ENCODE results near the gene CRADD.

The CRADD gene

GRCh38 chr12:93818488-93819049 is 141.4 kb downstream of the CRADD start:
- Histone ChIP-seq H3K27ac (ENCODE audit: low read depth, low read length) (no peak overlapping the region), H3K36me3 (ENCODE audit: insufficient read depth, low read length) (no peaks in the 10 kb centered on the region), H3K4me3 (ENCODE audit: low read length) (no peak overlapping the region), H3K4me1 (ENCODE audit: insufficient read depth, low read length) (peaks cover 5% of the 10 kb centered on the region), H3K9me3 (ENCODE audit: insufficient read depth, low read depth, low read length) (no peaks in the 10 kb centered on the region), H3K9ac (ENCODE audit: low read depth, low read length) (no peak overlapping the region), H3K27me3 (ENCODE audit: insufficient read depth, low read length) (no peaks in the 10 kb centered on the region; the same call in 1 of the 2 replicates)
- WGBS, result 86% methylated on average over 9 of the region's 9 CpGs

GRCh38 chr12:93819050-93819491 is 141.9 kb downstream of the CRADD start:
- no peak overlapping the region for H3K9ac ChIP-seq (ENCODE audit: low read depth, low read length)
- H3K27ac ChIP-seq (ENCODE audit: low read depth, low read length), result no peak overlapping the region
- H3K36me3 ChIP-seq (ENCODE audit: insufficient read depth, low read length), result no peaks in the 10 kb centered on the region
- peaks cover 10% of the 10 kb centered on the region for H3K4me1 ChIP-seq (ENCODE audit: insufficient read depth, low read length)
- H3K9me3 ChIP-seq (ENCODE audit: insufficient read depth, low read depth, low read length), result no peaks in the 10 kb centered on the region
- no peak overlapping the region for H3K4me3 ChIP-seq (ENCODE audit: low read length)
- H3K27me3 ChIP-seq (ENCODE audit: insufficient read depth, low read length), result no peaks in the 10 kb centered on the region; the same call in 1 of the 2 replicates
- WGBS, result 88% methylated on average over 4 of the region's 4 CpGs

- Histone ChIP-seq H3K4me3 (ENCODE audit: low read length) (no peak overlapping the region), H3K27me3 (ENCODE audit: insufficient read depth, low read length) (no peaks in the 10 kb centered on the region; the same call in 1 of the 2 replicates), H3K36me3 (ENCODE audit: insufficient read depth, low read length) (no peaks in the 10 kb centered on the region), H3K9ac (ENCODE audit: low read depth, low read length) (no peak overlapping the region), H3K9me3 (ENCODE audit: insufficient read depth, low read depth, low read length) (no peaks in the 10 kb centered on the region), H3K4me1 (ENCODE audit: insufficient read depth, low read length) (peaks cover 26% of the 10 kb centered on the region), H3K27ac (ENCODE audit: low read depth, low read length) (no peak overlapping the region)
- WGBS, result 60% methylated on average over 8 of the region's 8 CpGs
These were observed 146.6 kb downstream of the CRADD start for GRCh38 chr12:93823616-93824391.

GRCh38 chr12:93824514-93825500 is 147.6 kb downstream of the CRADD start:
- peaks cover 33% of the 10 kb centered on the region for H3K4me1 ChIP-seq (ENCODE audit: insufficient read depth, low read length)
- no peaks in the 10 kb centered on the region for H3K9me3 ChIP-seq (ENCODE audit: insufficient read depth, low read depth, low read length)
- H3K9ac ChIP-seq (ENCODE audit: low read depth, low read length), result no peak overlapping the region
- H3K27me3 ChIP-seq (ENCODE audit: insufficient read depth, low read length), result no peaks in the 10 kb centered on the region; the same call in 1 of the 2 replicates
- 27% methylated on average over 9 of the region's 11 CpGs for WGBS
- no peak overlapping the region for H3K4me3 ChIP-seq (ENCODE audit: low read length)
- H3K36me3 ChIP-seq (ENCODE audit: insufficient read depth, low read length), result no peaks in the 10 kb centered on the region
- H3K27ac ChIP-seq (ENCODE audit: low read depth, low read length), result no peak overlapping the region

- Histone ChIP-seq H3K9me3 (ENCODE audit: insufficient read depth, low read depth, low read length) (no peaks in the 10 kb centered on the region), H3K4me3 (ENCODE audit: low read length) (no peak overlapping the region), H3K27ac (ENCODE audit: low read depth, low read length) (no peak overlapping the region), H3K4me1 (ENCODE audit: insufficient read depth, low read length) (peaks cover 33% of the 10 kb centered on the region), H3K9ac (ENCODE audit: low read depth, low read length) (no peak overlapping the region), H3K27me3 (ENCODE audit: insufficient read depth, low read length) (no peaks in the 10 kb centered on the region; the same call in 1 of the 2 replicates), H3K36me3 (ENCODE audit: insufficient read depth, low read length) (no peaks in the 10 kb centered on the region)
- WGBS, result 70% methylated on average over 3 of the region's 3 CpGs
These were observed 148.3 kb downstream of the CRADD start for GRCh38 chr12:93825501-93825888.

- no peaks in the 10 kb centered on the region for H3K36me3 ChIP-seq (ENCODE audit: insufficient read depth, low read length)
- peaks cover 33% of the 10 kb centered on the region for H3K4me1 ChIP-seq (ENCODE audit: insufficient read depth, low read length)
- H3K27me3 ChIP-seq (ENCODE audit: insufficient read depth, low read length), result no peaks in the 10 kb centered on the region; the same call in 1 of the 2 replicates
- WGBS, result 95% methylated on average over 5 of the region's 6 CpGs
- no peak overlapping the region for H3K27ac ChIP-seq (ENCODE audit: low read depth, low read length)
- H3K4me3 ChIP-seq (ENCODE audit: low read length), result no peak overlapping the region
- H3K9me3 ChIP-seq (ENCODE audit: insufficient read depth, low read depth, low read length), result no peaks in the 10 kb centered on the region
- no peak overlapping the region for H3K9ac ChIP-seq (ENCODE audit: low read depth, low read length)
These were observed 148.9 kb downstream of the CRADD start for GRCh38 chr12:93825931-93826555.

- Histone ChIP-seq H3K36me3 (ENCODE audit: insufficient read depth, low read length) (no peaks in the 10 kb centered on the region), H3K9ac (ENCODE audit: low read depth, low read length) (no peak overlapping the region), H3K27me3 (ENCODE audit: insufficient read depth, low read length) (no peaks in the 10 kb centered on the region; the same call in 1 of the 2 replicates), H3K27ac (ENCODE audit: low read depth, low read length) (no peak overlapping the region), H3K4me3 (ENCODE audit: low read length) (no peak overlapping the region), H3K4me1 (ENCODE audit: insufficient read depth, low read length) (peaks cover 33% of the 10 kb centered on the region), H3K9me3 (ENCODE audit: insufficient read depth, low read depth, low read length) (no peaks in the 10 kb centered on the region)
- 79% methylated on average over 6 of the region's 6 CpGs for WGBS
These were observed 150.0 kb downstream of the CRADD start for GRCh38 chr12:93827179-93827578.

- Histone ChIP-seq H3K4me3 (ENCODE audit: low read length) (no peak overlapping the region), H3K4me1 (ENCODE audit: insufficient read depth, low read length) (peaks cover 33% of the 10 kb centered on the region), H3K9ac (ENCODE audit: low read depth, low read length) (no peak overlapping the region), H3K9me3 (ENCODE audit: insufficient read depth, low read depth, low read length) (no peaks in the 10 kb centered on the region), H3K27me3 (ENCODE audit: insufficient read depth, low read length) (no peaks in the 10 kb centered on the region; the same call in 1 of the 2 replicates), H3K27ac (ENCODE audit: low read depth, low read length) (no peak overlapping the region), H3K36me3 (ENCODE audit: insufficient read depth, low read length) (no peaks in the 10 kb centered on the region)
- WGBS, result 67% methylated on average over 1 of the region's 2 CpGs
These were observed 150.5 kb downstream of the CRADD start for GRCh38 chr12:93827669-93828068.

- 68% methylated on average over 1 of the region's 2 CpGs for WGBS
- Histone ChIP-seq H3K9me3 (ENCODE audit: insufficient read depth, low read depth, low read length) (no peaks in the 10 kb centered on the region), H3K9ac (ENCODE audit: low read depth, low read length) (no peak overlapping the region), H3K27me3 (ENCODE audit: insufficient read depth, low read length) (no peaks in the 10 kb centered on the region), H3K36me3 (ENCODE audit: insufficient read depth, low read length) (no peaks in the 10 kb centered on the region), H3K27ac (ENCODE audit: low read depth, low read length) (no peak overlapping the region), H3K4me1 (ENCODE audit: insufficient read depth, low read length) (peaks cover 23% of the 10 kb centered on the region), H3K4me3 (ENCODE audit: low read length) (no peak overlapping the region)
These were observed 151.8 kb downstream of the CRADD start for GRCh38 chr12:93829016-93829415.

GRCh38 chr12:93831374-93831773 is 154.2 kb downstream of the CRADD start:
- H3K27me3 ChIP-seq (ENCODE audit: insufficient read depth, low read length), result no peaks in the 10 kb centered on the region

More at GRCh38 chr12:93831374-93831773, 154.2 kb downstream of the CRADD start:
- Histone ChIP-seq H3K9ac (ENCODE audit: low read depth, low read length) (no peak overlapping the region), H3K4me3 (ENCODE audit: low read length) (no peak overlapping the region), H3K36me3 (ENCODE audit: insufficient read depth, low read length) (no peaks in the 10 kb centered on the region), H3K4me1 (ENCODE audit: insufficient read depth, low read length) (peaks cover 7% of the 10 kb centered on the region; the same call in 1 of the 2 replicates), H3K9me3 (ENCODE audit: insufficient read depth, low read depth, low read length) (no peaks in the 10 kb centered on the region), H3K27ac (ENCODE audit: low read depth, low read length) (no peak overlapping the region)
- WGBS, result 91% methylated on average over 5 of the region's 5 CpGs
